GM15510 (cell line): ENCODE data around the gene HSPA12A.

Experiments
- POLR2A ChIP-seq: IDR thresholded peaks from 3 replicates; pipeline ENCODE4 v1.6.1; 2011; ENCODE audit warnings: borderline replicate concordance; ENCODE audit not compliant: insufficient read length; ENCODE audit errors: extremely low read depth

HSPA12A gene

DNA sequence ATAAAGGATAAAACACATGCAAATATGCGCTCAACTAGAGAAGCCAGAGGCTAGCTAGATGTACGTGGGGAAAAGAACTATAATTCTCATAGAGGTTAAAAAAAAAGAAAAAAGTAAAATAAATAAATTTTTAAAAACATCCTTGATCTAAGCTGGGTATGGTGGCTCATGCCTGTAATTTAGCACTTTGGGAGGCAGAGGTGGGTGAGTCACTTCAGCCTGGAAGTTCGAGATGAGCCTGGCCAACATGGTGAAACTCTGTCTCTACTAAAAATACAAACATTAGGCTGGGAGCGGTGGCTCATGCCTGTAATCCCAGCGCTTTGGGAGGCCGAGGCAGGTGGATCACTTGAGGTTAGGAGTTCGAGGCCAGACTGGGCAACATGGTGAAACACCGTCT lies 18.6 kb upstream of the HSPA12A start:
- TF ChIP-seq POLR2A: no peak

- no peak for TF ChIP-seq POLR2A
Observed at GRCh38 chr10:116757246-116757645, 14.9 kb upstream of the HSPA12A start.

DNA sequence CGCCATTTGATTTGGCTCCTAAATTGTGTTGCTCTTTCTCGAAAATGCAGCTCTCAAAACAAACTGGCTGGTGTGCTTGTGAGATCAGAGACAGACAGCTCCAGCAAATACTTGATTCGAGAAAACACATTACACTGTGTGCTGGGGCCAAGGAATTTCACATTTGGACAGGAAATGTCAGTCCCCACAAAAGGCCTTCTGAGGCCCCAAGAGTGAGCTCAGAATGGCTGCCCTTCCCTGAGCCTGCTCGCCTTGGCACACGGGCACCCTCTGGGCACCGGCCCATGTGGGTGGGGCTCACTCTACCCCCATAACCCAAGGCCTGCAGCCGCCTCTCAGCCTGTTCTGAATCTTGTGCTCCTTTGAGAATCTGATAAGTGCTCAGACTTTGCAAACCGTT lies 13.9 kb upstream of the HSPA12A start:
- TF ChIP-seq POLR2A: no peak

- TF ChIP-seq POLR2A: no peak
Observed at GRCh38 chr10:116753759-116754158, 11.4 kb upstream of the HSPA12A start.

DNA sequence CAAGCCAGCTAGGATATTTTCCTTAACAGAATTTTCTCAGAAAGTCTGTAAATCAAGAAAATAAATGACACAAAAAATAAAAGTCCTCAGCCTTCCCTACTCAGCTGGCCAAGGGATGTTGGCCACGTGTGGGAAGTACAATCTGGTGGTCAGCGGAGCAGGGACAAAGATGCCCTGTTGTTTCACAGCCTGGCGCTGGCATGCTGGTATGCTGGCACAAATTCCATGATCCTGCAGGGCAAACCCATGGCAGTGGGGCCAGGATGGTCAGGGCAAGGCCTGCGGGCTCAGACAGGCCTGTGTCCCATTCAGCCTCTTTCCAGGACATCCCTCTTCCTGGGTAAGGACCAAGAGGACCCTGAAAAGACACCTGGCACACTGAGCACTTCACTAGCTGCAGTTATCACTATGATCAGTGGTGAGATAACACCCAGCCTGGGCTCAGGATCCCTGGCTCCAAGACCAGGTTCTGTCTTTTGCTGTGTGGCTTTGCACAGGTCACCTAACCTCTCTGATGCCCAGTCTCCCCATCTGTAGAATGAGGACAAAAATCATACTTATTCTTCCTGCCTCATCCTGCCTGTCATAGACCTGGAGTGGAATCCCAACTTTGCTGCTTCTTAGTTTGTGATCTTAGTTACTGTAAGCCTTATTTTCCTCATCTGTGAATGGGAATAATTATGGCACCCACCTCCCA lies 10.8 kb upstream of the HSPA12A start:
- no peak for TF ChIP-seq POLR2A

DNA sequence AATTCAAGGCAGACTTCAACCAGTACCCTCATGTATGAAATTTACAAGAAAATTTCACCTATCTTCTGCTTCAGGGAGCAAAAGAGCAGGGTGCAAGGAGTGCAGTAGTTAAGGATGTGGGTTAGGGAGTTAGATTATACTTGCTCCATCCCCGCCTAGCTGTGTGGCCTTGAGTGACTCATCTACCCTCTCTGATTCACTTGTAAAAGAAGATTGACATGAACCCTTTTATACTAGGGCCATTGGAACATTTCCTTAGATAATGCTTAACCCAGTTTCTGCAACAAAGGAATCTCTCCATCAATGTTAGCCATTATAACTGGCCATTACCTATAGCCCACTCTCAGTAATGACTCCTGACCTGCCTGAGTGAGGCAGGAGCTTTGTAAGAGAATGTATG lies 10.2 kb upstream of the HSPA12A start:
- no peak for TF ChIP-seq POLR2A

- TF ChIP-seq POLR2A: no peak
Observed at GRCh38 chr10:116748471-116748870, 6.1 kb upstream of the HSPA12A start.

DNA sequence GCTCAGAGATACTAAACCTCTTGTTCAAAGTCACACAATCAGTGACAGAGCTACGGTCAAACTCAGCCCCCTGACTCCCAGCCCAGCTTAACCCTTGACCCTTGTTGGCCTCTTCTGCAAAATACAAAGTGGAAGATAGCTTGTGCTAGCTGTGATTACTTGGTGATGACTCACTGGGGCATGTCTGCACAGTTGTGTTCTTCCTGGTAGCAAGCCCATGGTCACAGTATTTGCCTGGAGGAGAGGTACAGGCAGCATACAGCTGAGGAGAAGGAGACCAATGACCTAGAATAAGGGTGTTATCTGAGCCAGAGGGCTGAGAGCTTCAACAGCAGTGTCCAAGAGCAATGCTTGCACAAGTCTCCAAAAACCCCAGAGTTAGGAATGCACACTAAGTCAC lies 5.7 kb upstream of the HSPA12A start:
- no peak for TF ChIP-seq POLR2A

DNA sequence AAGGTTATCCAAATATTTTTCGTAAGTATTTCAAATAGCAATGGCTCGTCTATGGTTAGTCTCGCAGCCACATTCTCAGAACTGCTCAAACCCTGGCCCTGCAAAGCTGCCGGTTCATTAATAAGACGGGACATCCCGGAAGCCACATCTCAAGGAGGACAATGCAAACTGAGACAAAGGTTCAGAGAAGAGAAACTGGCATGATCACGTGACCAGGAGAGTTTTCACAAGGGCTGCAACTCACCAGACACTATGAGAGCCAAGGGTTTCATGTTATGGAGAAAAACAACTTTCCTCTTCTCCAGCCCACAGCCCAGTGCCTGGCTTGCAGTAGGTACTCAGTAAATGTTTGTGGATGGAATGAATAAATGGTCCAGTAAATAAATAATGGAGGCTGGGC lies 5.0 kb upstream of the HSPA12A start:
- TF ChIP-seq POLR2A: no peak

DNA sequence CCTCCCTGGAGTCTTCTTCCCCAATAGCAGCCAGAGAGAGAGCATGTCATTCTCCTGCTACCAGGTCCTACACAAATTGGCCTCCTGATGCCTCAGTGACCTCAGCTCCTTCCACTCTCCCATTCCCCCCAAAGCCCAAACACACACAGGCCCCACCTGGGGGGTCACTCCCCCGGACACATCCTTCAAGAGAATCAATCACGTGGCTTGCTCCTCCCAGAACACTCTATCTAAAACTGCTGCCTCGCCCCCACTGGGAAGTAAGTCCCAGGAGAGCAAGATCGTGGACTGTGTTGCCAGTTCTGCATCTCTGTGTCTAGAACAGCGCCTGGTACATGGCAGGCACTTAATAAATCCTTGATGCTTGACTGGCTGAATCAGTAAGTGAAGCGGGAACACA lies 2.5 kb upstream of the HSPA12A start:
- TF ChIP-seq POLR2A: no peak

GRCh38 chr10:116744163-116744753 lies 1.9 kb upstream of the HSPA12A start:
- TF ChIP-seq POLR2A: no peak

GRCh38 chr10:116743266-116744064 lies 1.1 kb upstream of the HSPA12A start:
- no peak for TF ChIP-seq POLR2A

DNA sequence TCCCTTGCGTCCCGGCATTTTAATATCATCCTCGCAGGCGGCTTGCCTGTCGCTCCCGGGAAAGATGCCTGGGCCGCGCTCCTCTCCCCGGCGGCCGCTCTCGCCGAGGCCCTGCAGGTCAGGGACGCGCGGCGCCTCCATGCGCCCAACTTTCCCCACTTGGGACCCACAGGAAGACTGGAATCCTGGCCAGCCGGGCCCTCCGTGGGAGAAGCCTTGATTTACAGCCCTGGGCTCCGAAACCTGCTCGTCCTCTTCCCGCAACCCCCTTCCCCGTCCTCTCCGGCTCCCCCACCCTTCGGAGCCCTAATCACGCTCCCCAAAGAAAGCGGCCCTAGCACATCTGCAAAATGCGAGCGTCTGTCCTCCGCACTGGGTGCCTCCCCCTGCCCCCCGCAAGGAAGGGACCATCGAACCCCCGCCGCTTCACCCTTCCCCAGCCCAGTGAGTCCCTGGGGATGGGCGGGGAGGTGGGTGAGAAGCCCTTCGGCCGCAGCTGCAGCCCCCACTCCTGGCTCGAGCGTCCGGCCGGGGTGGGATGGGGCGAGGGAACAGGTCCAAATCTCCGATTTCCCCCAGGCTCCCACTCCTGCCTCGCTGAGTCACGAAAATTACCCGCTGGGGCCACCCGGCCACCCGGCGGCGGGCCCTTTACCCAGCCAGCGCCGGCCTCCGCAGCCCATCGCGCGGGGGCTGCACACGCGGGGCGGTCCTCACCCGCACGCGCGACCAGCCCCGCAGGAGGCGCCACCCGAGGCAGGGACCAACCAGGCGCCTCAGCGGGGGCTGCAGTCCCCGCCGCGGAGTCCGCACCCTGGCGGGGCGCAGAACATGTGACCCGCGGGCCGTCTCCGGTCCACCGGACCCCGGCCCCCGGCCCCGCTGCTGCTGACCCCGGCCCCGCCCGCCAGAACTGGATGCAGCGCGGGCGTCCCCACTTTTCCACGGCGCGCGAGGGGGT lies 695 bp downstream of the HSPA12A start:
- TF ChIP-seq POLR2A: no peak

- TF ChIP-seq POLR2A: no peak
Observed at GRCh38 chr10:116740971-116741370, 1.4 kb downstream of the HSPA12A start.

DNA sequence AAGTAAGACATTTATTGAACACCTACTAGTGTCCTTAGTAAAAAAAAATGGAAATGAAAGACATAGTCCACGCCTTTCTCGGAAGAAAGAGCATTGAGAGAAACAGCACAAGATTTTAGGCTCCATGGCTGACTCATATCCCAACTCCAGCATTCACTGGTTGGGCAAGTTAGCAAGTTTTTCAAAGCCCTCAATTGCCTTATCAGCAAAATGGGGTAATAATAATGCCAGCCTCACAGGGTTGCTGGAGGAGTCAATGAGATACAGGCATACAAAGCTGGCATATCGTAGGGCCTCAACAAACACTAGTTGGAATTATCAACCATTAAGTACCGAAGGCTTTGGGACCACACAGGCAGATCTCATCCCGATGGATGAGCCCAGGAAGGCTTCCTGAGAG lies 4.0 kb downstream of the HSPA12A start:
- no peak for TF ChIP-seq POLR2A
